Sigmoid colon (tissue), 7 donors: ENCODE measurements around the gene ITGA7. TPM values are rescaled to one million over a fixed set of nuclear protein-coding genes. Genes with fewer than 3 reads are reported as not detected.

Experiments used
- DNase-seq: peaks from one replicate; pipeline ENCODE4 v3.0.0-alpha.2; 2019
- H3K27ac ChIP-seq, 4 donors: fragments of 200-600 bp; sonication (generic); one replicate each; pipeline ENCODE4 v1.5.1; 2016 to 2019; ENCODE audit warnings: mild to moderate bottlenecking in 1 of 4
- H3K27me3 ChIP-seq, 3 donors: fragments of 200-600 bp; sonication (generic); one replicate each; pipeline ENCODE4 v1.5.1; 2019; ENCODE audit warnings: mild to moderate bottlenecking in 1 of 3
- H3K36me3 ChIP-seq, 4 donors: fragments of 200-600 bp; sonication (generic); one replicate each; pipeline ENCODE4 v1.5.1; 2016 to 2019
- H3K4me1 ChIP-seq, 4 donors: fragments of 200-600 bp; sonication (generic); one replicate each; pipeline ENCODE4 v1.5.1; 2017 to 2019
- H3K4me3 ChIP-seq, 4 donors: fragments of 200-600 bp; sonication (generic); one replicate each; pipeline ENCODE4 v1.5.1; 2017 to 2019; ENCODE audit warnings: mild to moderate bottlenecking in 2 of 4, moderate library complexity in 1 of 4
- H3K9me3 ChIP-seq, 4 donors: fragments of 200-600 bp in 3 of 4; sonication (generic) in 3 of 4; one replicate each; pipeline versions ENCODE4 v1.5.1 to v1.6.1; 2013 to 2019
- EP300 ChIP-seq, 4 donors: sonication (generic); formaldehyde crosslinking; IDR thresholded peaks; one replicate each; pipeline ENCODE4 v1.6.1; 2017; ENCODE audit warnings: antibody characterized with exemption in 4 of 4
- POLR2A ChIP-seq, 2 donors: fragments of 450-650 bp; IDR thresholded peaks; one replicate each; pipeline ENCODE4 v1.6.1; 2016; ENCODE audit warnings: antibody characterized with exemption in 2 of 2, mild to moderate bottlenecking in 2 of 2, moderate library complexity in 2 of 2
- POLR2AphosphoS5 ChIP-seq, 4 donors: sonication (generic); formaldehyde crosslinking; IDR thresholded peaks; one replicate each; pipeline ENCODE4 v1.6.1; 2017; ENCODE audit warnings: antibody characterized with exemption in 4 of 4
- WGBS, 2 donors: extraction: QIAGEN DNeasy Blood & Tissue Kit; methylation state at CpG; one replicate each; pipeline ENCODE4 v1.1.7; 2013; 5-methylcytosine and 5-hydroxymethylcytosine counted together
- intact Hi-C: fragments of 100-400 bp; cut with DNase I; formaldehyde crosslinking; loops from one replicate; pipeline ENCODE4 v1.15.1; 2023
- polyA plus RNA-seq, 3 donors: library from polyadenylated mRNA; stranded (reverse); fragments of 200-250 nt; gene quantifications; one replicate each; pipeline ENCODE4 v1.2.3, GENCODE V29; 2013
- total RNA-seq, 4 donors: library from RNA; depleted of rRNA; stranded (reverse); fragments of >200 nt; gene quantifications; one replicate each; pipeline ENCODE4 v1.1.0, GENCODE V29; 2016
- TF ChIP-seq, protein P1 (sequence below), 4 experiments: fragments of 450-650 bp in 3 of 4; fragments of 200-600 bp in 1 of 4; IDR thresholded peaks; one replicate each; pipeline ENCODE4 v1.5.1; 2016 to 2019; ENCODE audit warnings: antibody characterized with exemption in 4 of 4, mild to moderate bottlenecking in 3 of 4, moderate library complexity in 2 of 4
- donor health status: healthy with polysubstance abuse.
- donor health status: Bipolar disorder and iron deficiency.
- donor health status: healthy.

The ITGA7 gene
- total and polyA plus RNA-seq, 7 donors: 1.8 to 588 (median 66.6) TPM

DNA sequence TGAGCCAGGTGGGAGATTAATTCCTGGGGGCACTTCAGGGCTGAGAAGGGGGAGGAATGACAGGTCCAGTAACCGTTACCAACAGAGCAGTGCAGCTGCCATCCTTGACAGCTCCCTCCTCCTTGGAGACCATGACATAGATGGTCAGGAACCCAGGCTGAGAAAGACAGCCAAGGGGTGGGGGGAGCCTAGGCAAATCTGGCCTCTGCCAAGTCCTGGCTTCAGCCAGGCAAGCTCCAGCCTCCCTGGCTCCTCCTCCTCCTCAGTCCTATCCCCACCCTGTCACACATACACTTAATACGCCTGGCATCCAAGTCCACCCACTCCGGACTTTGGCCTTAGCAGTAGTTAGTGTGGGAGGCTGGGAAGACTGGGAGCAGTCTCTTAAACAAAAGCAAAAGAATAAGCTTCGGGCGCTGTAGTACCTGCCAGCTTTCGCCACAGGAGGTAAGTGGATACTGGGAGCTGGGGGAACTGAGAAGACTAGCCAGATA is 12.4 kb upstream of the ITGA7 start, which contains the start of gene RDH5:
TSS of gene RDH5 (plus strand) at position 323 of the 494 bp plus-strand sequence. CDS start 792 bp downstream, outside the sequence.
- intact Hi-C loops: no loop called here
- H3K4me3 ChIP-seq: peak within 1 kb of the TSS in 3 of 4 donors; percentile 22 to 31 (median 24)
- DNase-seq: peak; percentile 93
- H3K27ac ChIP-seq: peak within 1 kb of the TSS; percentile 100
- peak; percentile 62 to 87 (median 83) for TF ChIP-seq POLR2AphosphoS5 (IDR thresholded peaks at IDR 0.05)
- TF ChIP-seq EP300 (IDR thresholded peaks at IDR 0.05): peak in 2 of 4 donors; percentile 41 to 72
- TF ChIP-seq, protein P1, sequence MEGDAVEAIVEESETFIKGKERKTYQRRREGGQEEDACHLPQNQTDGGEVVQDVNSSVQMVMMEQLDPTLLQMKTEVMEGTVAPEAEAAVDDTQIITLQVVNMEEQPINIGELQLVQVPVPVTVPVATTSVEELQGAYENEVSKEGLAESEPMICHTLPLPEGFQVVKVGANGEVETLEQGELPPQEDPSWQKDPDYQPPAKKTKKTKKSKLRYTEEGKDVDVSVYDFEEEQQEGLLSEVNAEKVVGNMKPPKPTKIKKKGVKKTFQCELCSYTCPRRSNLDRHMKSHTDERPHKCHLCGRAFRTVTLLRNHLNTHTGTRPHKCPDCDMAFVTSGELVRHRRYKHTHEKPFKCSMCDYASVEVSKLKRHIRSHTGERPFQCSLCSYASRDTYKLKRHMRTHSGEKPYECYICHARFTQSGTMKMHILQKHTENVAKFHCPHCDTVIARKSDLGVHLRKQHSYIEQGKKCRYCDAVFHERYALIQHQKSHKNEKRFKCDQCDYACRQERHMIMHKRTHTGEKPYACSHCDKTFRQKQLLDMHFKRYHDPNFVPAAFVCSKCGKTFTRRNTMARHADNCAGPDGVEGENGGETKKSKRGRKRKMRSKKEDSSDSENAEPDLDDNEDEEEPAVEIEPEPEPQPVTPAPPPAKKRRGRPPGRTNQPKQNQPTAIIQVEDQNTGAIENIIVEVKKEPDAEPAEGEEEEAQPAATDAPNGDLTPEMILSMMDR (IDR thresholded peaks at IDR 0.05): no peak
- peak; percentile 62 to 72 for TF ChIP-seq POLR2A (IDR thresholded peaks at IDR 0.05)
- H3K27me3 ChIP-seq: no peaks in the 10 kb centered on the region
- no peaks in the 10 kb centered on the region for H3K9me3 ChIP-seq
- peaks cover 8 to 14% (median 10%) of the 10 kb centered on the region in 4 donors for H3K36me3 ChIP-seq
- WGBS, 2 donors: 12 to 50% methylated on average over 6 of the region's 6 CpGs
- H3K4me1 ChIP-seq: peaks cover 0 to 91% (median 85%) of the 10 kb centered on the region in 4 donors

DNA sequence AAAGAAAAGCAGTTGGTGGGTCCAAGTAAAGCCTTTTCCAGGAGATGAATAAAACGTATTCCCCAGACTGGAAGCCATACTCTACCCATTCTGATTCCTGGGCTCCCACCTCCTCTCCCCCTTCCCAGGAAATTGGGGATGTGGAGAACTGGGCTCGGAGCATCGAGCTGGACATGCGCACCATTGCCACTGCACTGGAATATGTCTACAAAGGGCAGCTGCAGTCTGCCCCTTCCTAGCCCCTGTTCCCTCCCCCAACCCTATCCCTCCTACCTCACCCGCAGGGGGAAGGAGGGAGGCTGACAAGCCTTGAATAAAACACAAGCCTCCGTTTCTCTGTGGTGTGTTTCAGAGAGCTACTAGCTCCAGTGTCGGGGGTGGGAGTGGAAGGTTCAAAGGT is 11.7 kb upstream of the ITGA7 start:
- H3K27me3 ChIP-seq: no peaks in the 10 kb centered on the region
- H3K27ac ChIP-seq: peak overlapping the region; percentile 100
- H3K36me3 ChIP-seq: peaks cover 2 to 6% (median 5%) of the 10 kb centered on the region in 4 donors
- H3K9me3 ChIP-seq: no peaks in the 10 kb centered on the region
- 60 to 76% methylated on average over 7 of the region's 7 CpGs for WGBS, 2 donors
- intact Hi-C loops: no loop called here
- no peak overlapping the region for H3K4me3 ChIP-seq
- H3K4me1 ChIP-seq: peaks cover 0 to 91% (median 85%) of the 10 kb centered on the region in 4 donors
- DNase-seq: no peak
- TF ChIP-seq, protein P1 (IDR thresholded peaks at IDR 0.05): no peak
- TF ChIP-seq POLR2A (IDR thresholded peaks at IDR 0.05) (no peak), EP300 (IDR thresholded peaks at IDR 0.05) (no peak), POLR2AphosphoS5 (IDR thresholded peaks at IDR 0.05) (no peak)

DNA sequence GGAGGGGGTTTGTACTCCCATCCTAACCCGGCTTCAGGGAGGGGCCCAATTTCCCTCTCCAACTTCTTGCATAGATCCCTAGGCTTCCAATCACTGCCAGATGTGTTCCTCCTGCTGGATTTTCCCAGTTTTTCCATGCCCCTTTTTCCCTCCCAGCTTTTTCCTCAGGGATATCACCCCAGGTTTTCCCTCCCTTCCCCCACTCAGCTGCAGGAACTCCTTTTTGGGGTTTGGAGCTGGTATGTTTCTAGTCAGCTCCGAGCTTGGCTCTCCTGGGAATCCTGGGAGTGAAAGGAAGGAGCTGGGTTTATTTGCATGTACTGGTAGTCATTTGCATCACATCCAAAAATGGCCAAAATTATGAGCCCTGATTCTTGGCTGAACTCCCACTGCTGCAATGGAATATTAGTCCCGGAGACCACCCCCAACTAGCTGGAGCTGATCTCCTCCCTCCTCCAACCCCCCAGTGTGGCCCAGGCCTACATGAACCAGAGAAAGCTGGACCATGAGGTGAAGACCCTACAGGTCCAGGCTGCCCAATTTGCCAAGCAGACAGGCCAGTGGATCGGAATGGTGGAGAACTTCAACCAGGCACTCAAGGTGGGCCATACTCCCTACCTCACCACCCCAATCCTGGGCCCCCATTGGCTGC is 11.0 kb upstream of the ITGA7 start:
- WGBS, 2 donors: 81 to 83% methylated on average over 4 of the region's 4 CpGs
- H3K4me1 ChIP-seq: peaks cover 0 to 85% (median 81%) of the 10 kb centered on the region in 4 donors

DNA sequence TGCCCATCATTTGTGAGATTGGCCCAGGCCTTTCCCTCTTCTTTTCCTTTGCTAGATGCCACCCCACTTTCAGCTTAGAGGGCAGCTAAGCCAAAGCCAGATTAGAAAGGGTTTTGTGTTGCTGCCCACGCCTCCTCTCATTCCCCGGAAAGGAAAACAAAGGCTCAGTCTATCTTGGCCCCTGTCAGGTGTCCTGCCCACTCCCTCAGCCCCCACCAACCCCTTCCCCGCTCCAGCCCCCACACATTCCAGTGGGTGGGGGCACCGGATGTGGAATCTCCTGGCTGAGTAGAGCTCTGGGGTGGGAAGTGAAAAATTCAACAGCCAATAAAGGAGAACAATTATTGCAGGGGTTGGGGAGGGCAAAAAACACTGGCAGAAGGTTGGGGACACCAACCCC is 10.3 kb upstream of the ITGA7 start:
- no peak overlapping the region for H3K4me3 ChIP-seq
- H3K27me3 ChIP-seq: no peaks in the 10 kb centered on the region
- 34 to 63% methylated on average over 4 of the region's 4 CpGs for WGBS, 2 donors
- intact Hi-C loops: no loop called here
- H3K9me3 ChIP-seq: no peaks in the 10 kb centered on the region
- peaks cover 0 to 84% (median 80%) of the 10 kb centered on the region in 4 donors for H3K4me1 ChIP-seq
- DNase-seq: no peak
- TF ChIP-seq POLR2AphosphoS5 (IDR thresholded peaks at IDR 0.05): no peak
- TF ChIP-seq EP300 (IDR thresholded peaks at IDR 0.05): no peak
- TF ChIP-seq POLR2A (IDR thresholded peaks at IDR 0.05): no peak
- TF ChIP-seq, protein P1 (IDR thresholded peaks at IDR 0.05): no peak
- H3K36me3 ChIP-seq: no peaks in the 10 kb centered on the region
- H3K27ac ChIP-seq: peak overlapping the region; percentile 100

More for the DNA sequence above, 11.0 kb upstream of the ITGA7 start:
- Histone ChIP-seq H3K27ac (peak overlapping the region; percentile 100), H3K36me3 (peaks cover 0 to under 1% (median 0%) of the 10 kb centered on the region in 4 donors), H3K9me3 (no peaks in the 10 kb centered on the region), H3K4me3 (no peak overlapping the region), H3K27me3 (no peaks in the 10 kb centered on the region)
- DNase-seq: no peak
- intact Hi-C loops: no loop called here
- TF ChIP-seq, protein P1 (IDR thresholded peaks at IDR 0.05): no peak
- no peak for TF ChIP-seq EP300 (IDR thresholded peaks at IDR 0.05)
- TF ChIP-seq POLR2A (IDR thresholded peaks at IDR 0.05): no peak
- no peak for TF ChIP-seq POLR2AphosphoS5 (IDR thresholded peaks at IDR 0.05)
